ENCODE results near the gene SIX5.

DNA sequence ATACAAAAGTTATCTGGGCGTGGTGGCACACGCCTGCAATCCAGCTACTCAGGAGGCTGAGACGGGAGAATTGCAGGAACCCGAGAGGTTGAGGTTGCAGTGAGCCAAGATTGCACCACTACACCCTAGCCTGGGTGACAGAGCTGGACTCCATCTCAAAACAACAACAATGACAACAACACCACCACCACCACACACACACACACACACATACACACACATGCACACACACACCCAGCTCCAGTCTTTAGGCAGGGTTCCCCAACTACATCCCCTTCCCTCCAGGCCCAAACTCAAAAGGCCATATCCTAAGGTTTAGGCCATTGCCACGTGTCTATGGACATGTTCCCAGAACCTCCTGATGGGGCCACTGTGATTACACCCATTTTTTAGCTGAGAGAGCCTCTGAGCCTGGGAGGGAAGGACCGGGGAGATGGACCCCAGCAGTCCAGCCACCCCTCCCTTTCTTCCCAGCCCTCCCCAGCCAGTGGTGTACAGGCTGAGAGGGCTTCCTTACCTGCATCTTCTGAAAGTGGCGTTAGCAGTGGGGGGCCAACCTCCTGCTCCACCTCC lies 32.6 kb upstream of the SIX5 start:
- TF ChIP-seq, protein P1, sequence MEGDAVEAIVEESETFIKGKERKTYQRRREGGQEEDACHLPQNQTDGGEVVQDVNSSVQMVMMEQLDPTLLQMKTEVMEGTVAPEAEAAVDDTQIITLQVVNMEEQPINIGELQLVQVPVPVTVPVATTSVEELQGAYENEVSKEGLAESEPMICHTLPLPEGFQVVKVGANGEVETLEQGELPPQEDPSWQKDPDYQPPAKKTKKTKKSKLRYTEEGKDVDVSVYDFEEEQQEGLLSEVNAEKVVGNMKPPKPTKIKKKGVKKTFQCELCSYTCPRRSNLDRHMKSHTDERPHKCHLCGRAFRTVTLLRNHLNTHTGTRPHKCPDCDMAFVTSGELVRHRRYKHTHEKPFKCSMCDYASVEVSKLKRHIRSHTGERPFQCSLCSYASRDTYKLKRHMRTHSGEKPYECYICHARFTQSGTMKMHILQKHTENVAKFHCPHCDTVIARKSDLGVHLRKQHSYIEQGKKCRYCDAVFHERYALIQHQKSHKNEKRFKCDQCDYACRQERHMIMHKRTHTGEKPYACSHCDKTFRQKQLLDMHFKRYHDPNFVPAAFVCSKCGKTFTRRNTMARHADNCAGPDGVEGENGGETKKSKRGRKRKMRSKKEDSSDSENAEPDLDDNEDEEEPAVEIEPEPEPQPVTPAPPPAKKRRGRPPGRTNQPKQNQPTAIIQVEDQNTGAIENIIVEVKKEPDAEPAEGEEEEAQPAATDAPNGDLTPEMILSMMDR (tag by site-specific recombination; IDR thresholded peaks at IDR 0.05), result no peak
- TF ChIP-seq, protein P2, sequence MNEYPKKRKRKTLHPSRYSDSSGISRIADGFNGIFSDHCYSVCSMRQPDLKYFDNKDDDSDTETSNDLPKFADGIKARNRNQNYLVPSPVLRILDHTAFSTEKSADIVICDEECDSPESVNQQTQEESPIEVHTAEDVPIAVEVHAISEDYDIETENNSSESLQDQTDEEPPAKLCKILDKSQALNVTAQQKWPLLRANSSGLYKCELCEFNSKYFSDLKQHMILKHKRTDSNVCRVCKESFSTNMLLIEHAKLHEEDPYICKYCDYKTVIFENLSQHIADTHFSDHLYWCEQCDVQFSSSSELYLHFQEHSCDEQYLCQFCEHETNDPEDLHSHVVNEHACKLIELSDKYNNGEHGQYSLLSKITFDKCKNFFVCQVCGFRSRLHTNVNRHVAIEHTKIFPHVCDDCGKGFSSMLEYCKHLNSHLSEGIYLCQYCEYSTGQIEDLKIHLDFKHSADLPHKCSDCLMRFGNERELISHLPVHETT (tag by site-specific recombination; IDR thresholded peaks at IDR 0.05), result no peak
- TF ChIP-seq BCL11A (tag by site-specific recombination; IDR thresholded peaks at IDR 0.05; ENCODE audit: low read depth) (no peak), ZNF274 (IDR thresholded peaks at IDR 0.05; ENCODE audit: low read length) (no peak), ZNF274 (tag by site-specific recombination; IDR thresholded peaks at IDR 0.05; ENCODE audit: borderline replicate concordance) (no peak), TCF7L2 (IDR thresholded peaks at IDR 0.05; ENCODE audit: borderline replicate concordance, low read depth, low read length) (no peak)
- TF ChIP-seq, protein P3, sequence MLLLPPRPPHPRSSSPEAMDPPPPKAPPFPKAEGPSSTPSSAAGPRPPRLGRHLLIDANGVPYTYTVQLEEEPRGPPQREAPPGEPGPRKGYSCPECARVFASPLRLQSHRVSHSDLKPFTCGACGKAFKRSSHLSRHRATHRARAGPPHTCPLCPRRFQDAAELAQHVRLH (tag by site-specific recombination; IDR thresholded peaks at IDR 0.05), result no peak
